Putamen (tissue), 1 donor: ENCODE measurements around the gene SETD1B.
A peak's percentile ranks its signal among the peaks of the same experiment; 100 is the strongest.
"Not testable (repeated sequence)": the region's sequence is repeated elsewhere in the genome, so short reads cannot be mapped to it uniquely, and the experiment has no call there.

Source experiments
- DNase-seq: peaks from one replicate; pipeline ENCODE4 v3.0.0-alpha.2; 2016; ENCODE audit warnings: low spot score

The SETD1B gene

GRCh38 chr12:121780429-121780828 lies 23.4 kb upstream of the SETD1B start:
- no peak for DNase-seq

- no peak for DNase-seq
These were observed 22.3 kb upstream of the SETD1B start for GRCh38 chr12:121781484-121781997.

GRCh38 chr12:121781998-121782979 lies 21.5 kb upstream of the SETD1B start:
- DNase-seq: no peak

- DNase-seq: no peak
These were observed 20.0 kb upstream of the SETD1B start for GRCh38 chr12:121783766-121784165.

- DNase-seq: peak; percentile 37
These were observed 19.3 kb upstream of the SETD1B start for GRCh38 chr12:121784460-121784859.

- DNase-seq: no peak
These were observed 17.4 kb upstream of the SETD1B start for GRCh38 chr12:121786440-121786825.

- DNase-seq: no peak
These were observed 16.5 kb upstream of the SETD1B start for GRCh38 chr12:121787063-121788025.

GRCh38 chr12:121788176-121788818 lies 15.5 kb upstream of the SETD1B start:
- DNase-seq: no peak

- DNase-seq: no peak
These were observed 14.5 kb upstream of the SETD1B start for GRCh38 chr12:121789233-121789781.

- no peak for DNase-seq
These were observed 13.7 kb upstream of the SETD1B start for GRCh38 chr12:121789800-121790728.

GRCh38 chr12:121790785-121791184 lies 13.0 kb upstream of the SETD1B start:
- DNase-seq: not testable (repeated sequence)

GRCh38 chr12:121791671-121792551 lies 11.9 kb upstream of the SETD1B start:
- DNase-seq: no peak

GRCh38 chr12:121792607-121793439 lies 11.0 kb upstream of the SETD1B start:
- DNase-seq: no peak

GRCh38 chr12:121793440-121793837 lies 10.4 kb upstream of the SETD1B start, which contains the start of gene RHOF:
TSS of gene RHOF (minus strand) at chr12:121793688. CDS start at chr12:121793633, 55 bp downstream.
- DNase-seq: no peak

GRCh38 chr12:121793838-121794533 lies 9.8 kb upstream of the SETD1B start:
- peak; percentile 80 for DNase-seq

GRCh38 chr12:121794534-121795033 lies 9.2 kb upstream of the SETD1B start:
- DNase-seq: no peak
